Measurements from ENCODE around the gene FOXA2.

Gene FOXA2

GRCh38 chr20:22583773-22584521, 425 bp downstream of the FOXA2 start:
- no peak for FAIRE-seq
- peak; percentile 43 for DNase-seq (ENCODE audit: low spot score)

- DNase-seq (ENCODE audit: low spot score), result no peak
- FAIRE-seq, result no peak
These were observed 1.2 kb downstream of the FOXA2 start for GRCh38 chr20:22582964-22583772.

- no peak for FAIRE-seq
- DNase-seq (ENCODE audit: low spot score), result no peak
These were observed 1.9 kb downstream of the FOXA2 start for GRCh38 chr20:22582386-22582963.

- no peak for DNase-seq (ENCODE audit: low spot score)
- FAIRE-seq, result no peak
These were observed 2.7 kb downstream of the FOXA2 start for GRCh38 chr20:22581437-22582385.

- DNase-seq (ENCODE audit: low spot score), result no peak
- no peak for FAIRE-seq
These were observed 4.4 kb downstream of the FOXA2 start for GRCh38 chr20:22579711-22580697.

GRCh38 chr20:22579119-22579427, 5.3 kb downstream of the FOXA2 start:
- FAIRE-seq (no peak), DNase-seq (ENCODE audit: low spot score) (no peak)

- FAIRE-seq (no peak), DNase-seq (ENCODE audit: low spot score) (no peak)
These were observed 5.9 kb downstream of the FOXA2 start for GRCh38 chr20:22578221-22579118.

- DNase-seq (ENCODE audit: low spot score) (no peak), FAIRE-seq (no peak)
These were observed 6.7 kb downstream of the FOXA2 start for GRCh38 chr20:22577515-22578220.

GRCh38 chr20:22576733-22577514, 7.4 kb downstream of the FOXA2 start:
- FAIRE-seq, result no peak
- DNase-seq (ENCODE audit: low spot score), result no peak

GRCh38 chr20:22576273-22576672, 8.1 kb downstream of the FOXA2 start:
- FAIRE-seq, result no peak
- DNase-seq (ENCODE audit: low spot score), result no peak

GRCh38 chr20:22575737-22576136, 8.6 kb downstream of the FOXA2 start:
- FAIRE-seq (no peak), DNase-seq (ENCODE audit: low spot score) (no peak)

- DNase-seq (ENCODE audit: low spot score) (peak; percentile 26), FAIRE-seq (no peak)
These were observed 9.2 kb downstream of the FOXA2 start for GRCh38 chr20:22575087-22575721.

- DNase-seq (ENCODE audit: low spot score), result no peak
These were observed 9.8 kb downstream of the FOXA2 start for GRCh38 chr20:22574545-22575086.

GRCh38 chr20:22572491-22572890, 11.9 kb downstream of the FOXA2 start:
- no peak for DNase-seq (ENCODE audit: low spot score)
- no peak for FAIRE-seq

More at GRCh38 chr20:22574545-22575086, 9.8 kb downstream of the FOXA2 start:
- no peak for FAIRE-seq

- FAIRE-seq (no peak), DNase-seq (ENCODE audit: low spot score) (no peak)
These were observed 12.3 kb downstream of the FOXA2 start for GRCh38 chr20:22572023-22572422.

GRCh38 chr20:22569353-22569752, 15.0 kb downstream of the FOXA2 start:
- FAIRE-seq (no peak), DNase-seq (ENCODE audit: low spot score) (no peak)

- DNase-seq (ENCODE audit: low spot score), result no peak
These were observed 15.5 kb downstream of the FOXA2 start for GRCh38 chr20:22568872-22569344.

More at GRCh38 chr20:22568872-22569344, 15.5 kb downstream of the FOXA2 start:
- FAIRE-seq, result no peak

Data from RCC 7860 (cell line).